Measurements from ENCODE around the gene UGT1A5.
"Not testable (repeated sequence)": the region's sequence is repeated elsewhere in the genome, so short reads cannot be mapped to it uniquely, and the experiment has no call there.

The UGT1A5 gene

DNA sequence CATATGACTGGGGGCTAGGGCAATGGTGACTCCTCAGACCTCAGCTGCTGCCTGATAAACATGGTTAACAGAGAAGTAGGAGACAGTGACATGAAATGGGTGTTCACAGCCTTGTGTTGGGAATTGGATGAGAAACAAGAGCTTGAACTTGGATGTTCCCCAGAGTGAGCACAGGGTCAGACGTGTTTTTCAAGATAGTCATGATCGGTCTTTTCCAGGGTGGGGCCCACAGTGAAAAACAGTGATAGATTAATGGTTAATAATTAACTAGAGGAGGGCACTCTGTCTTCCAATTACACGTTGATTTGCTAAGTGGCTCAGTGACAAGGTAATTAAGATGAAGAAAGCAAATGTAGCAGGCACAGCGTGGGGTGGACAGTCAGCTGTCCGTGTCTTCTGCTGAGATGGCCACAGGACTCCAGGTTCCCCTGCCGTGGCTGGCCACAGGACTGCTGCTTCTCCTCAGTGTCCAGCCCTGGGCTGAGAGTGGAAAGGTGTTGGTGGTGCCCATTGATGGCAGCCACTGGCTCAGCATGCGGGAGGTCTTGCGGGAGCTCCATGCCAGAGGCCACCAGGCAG, 16.1 kb downstream of the UGT1A5 start, which contains the start of gene UGT1A3:
TSS of gene UGT1A3 (plus strand) at position 320 of the 579 bp plus-strand sequence. CDS start at position 405, 85 bp downstream.
- Histone ChIP-seq H3K36me3 (ENCODE audit: insufficient read depth) (no peaks in the 10 kb centered on the region), H4K20me1 (ENCODE audit: insufficient read depth) (no peaks in the 10 kb centered on the region), H3K4me3 (IDR thresholded peaks at IDR 0.05; ENCODE audit: insufficient read depth, low read depth, low read length) (no peak within 1 kb of the TSS), H2AFZ (ENCODE audit: low read depth) (no peak within 1 kb of the TSS), H3K79me2 (ENCODE audit: insufficient read depth, low read depth) (no peaks in the 10 kb centered on the region), H3K4me2 (no peak within 1 kb of the TSS), H3K4me1 (ENCODE audit: low read depth, poor library complexity, severe bottlenecking) (no peaks in the 10 kb centered on the region), H3K27ac (no peak within 1 kb of the TSS), H3K27me3 (ENCODE audit: insufficient read depth, low read depth) (no peaks in the 10 kb centered on the region), H3K9ac (no peak within 1 kb of the TSS)
- TF ChIP-seq, protein P1, sequence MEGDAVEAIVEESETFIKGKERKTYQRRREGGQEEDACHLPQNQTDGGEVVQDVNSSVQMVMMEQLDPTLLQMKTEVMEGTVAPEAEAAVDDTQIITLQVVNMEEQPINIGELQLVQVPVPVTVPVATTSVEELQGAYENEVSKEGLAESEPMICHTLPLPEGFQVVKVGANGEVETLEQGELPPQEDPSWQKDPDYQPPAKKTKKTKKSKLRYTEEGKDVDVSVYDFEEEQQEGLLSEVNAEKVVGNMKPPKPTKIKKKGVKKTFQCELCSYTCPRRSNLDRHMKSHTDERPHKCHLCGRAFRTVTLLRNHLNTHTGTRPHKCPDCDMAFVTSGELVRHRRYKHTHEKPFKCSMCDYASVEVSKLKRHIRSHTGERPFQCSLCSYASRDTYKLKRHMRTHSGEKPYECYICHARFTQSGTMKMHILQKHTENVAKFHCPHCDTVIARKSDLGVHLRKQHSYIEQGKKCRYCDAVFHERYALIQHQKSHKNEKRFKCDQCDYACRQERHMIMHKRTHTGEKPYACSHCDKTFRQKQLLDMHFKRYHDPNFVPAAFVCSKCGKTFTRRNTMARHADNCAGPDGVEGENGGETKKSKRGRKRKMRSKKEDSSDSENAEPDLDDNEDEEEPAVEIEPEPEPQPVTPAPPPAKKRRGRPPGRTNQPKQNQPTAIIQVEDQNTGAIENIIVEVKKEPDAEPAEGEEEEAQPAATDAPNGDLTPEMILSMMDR (conservative IDR thresholded peaks at IDR 0.05; ENCODE audit: low read depth, low read length), result no peak

DNA sequence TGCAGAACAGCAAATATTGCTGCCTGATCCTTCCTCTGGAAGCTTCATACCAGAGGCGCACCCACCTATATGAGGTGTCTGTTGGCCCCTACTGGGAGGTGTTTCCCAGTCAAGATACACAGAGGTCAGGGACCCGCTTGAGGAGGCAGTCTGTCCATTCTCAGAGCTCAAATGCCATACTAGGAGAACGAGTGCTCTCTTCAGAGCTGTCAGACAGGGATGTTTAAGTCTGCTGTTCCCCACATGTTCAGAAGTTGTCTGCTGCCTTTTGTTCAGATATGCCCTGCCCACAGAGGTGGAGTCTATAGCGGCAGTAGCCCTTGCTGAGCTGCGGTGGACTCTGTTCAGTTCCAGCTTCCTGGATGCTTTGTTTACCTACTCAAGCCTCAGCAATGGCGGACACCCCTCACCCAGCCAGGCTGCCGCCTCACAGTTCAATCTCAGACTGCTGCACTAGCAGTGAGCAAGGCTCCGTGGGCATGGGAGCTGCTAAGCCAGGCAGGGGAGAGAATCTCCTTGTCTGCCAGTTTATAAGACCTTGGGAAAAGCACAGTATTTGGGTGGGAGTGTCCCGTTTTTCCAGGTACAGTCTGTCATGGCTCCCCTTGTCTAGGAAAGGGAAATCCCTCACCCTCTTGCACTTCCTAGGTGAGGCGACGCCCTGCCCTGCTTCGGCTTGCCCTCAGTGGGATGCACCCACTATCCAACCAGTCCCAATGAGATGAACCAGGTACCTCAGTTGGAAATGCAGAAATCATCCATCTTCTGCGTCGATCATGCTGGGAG, 24.4 kb downstream of the UGT1A5 start:
- H3K27ac ChIP-seq; H4K20me1 ChIP-seq (ENCODE audit: insufficient read depth); H2AFZ ChIP-seq (ENCODE audit: low read depth); H3K4me2 ChIP-seq; H3K4me3 ChIP-seq (IDR thresholded peaks at IDR 0.05; ENCODE audit: insufficient read depth, low read depth, low read length); H3K79me2 ChIP-seq (ENCODE audit: insufficient read depth, low read depth); H3K9ac ChIP-seq; H3K27me3 ChIP-seq (ENCODE audit: insufficient read depth, low read depth); H3K4me1 ChIP-seq (ENCODE audit: low read depth, poor library complexity, severe bottlenecking); H3K36me3 ChIP-seq (ENCODE audit: insufficient read depth): not testable (repeated sequence)

DNA sequence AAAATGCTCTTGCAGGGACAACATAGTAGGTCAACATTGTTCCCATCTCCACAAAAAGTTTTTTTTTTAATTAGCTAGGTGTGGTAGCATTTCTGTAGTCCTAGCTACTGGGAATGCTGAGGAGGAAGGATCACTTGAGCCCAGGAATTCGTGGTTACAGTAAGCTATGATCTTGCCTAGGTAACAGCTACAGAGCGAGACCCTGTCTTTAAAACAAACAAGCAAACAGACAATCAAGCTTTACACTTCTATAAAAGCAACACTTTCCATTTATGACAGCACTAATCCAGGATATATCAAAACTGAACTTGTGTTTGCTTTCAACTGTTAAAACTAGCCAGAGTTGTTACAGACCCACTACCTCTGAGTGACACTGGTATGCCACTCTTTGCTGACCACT, 28.2 kb downstream of the UGT1A5 start:
- Histone ChIP-seq H3K9ac (no peak overlapping the region), H3K4me2 (no peak overlapping the region), H3K27me3 (ENCODE audit: insufficient read depth, low read depth) (no peaks in the 10 kb centered on the region), H3K27ac (no peak overlapping the region), H3K79me2 (ENCODE audit: insufficient read depth, low read depth) (no peaks in the 10 kb centered on the region), H3K4me1 (ENCODE audit: low read depth, poor library complexity, severe bottlenecking) (no peaks in the 10 kb centered on the region), H3K4me3 (IDR thresholded peaks at IDR 0.05; ENCODE audit: insufficient read depth, low read depth, low read length) (no peak overlapping the region), H3K36me3 (ENCODE audit: insufficient read depth) (no peaks in the 10 kb centered on the region), H4K20me1 (ENCODE audit: insufficient read depth) (no peaks in the 10 kb centered on the region), H2AFZ (ENCODE audit: low read depth) (no peak overlapping the region)
- TF ChIP-seq, protein P1 (conservative IDR thresholded peaks at IDR 0.05; ENCODE audit: low read depth, low read length), result no peak

GRCh38 chr2:233743464-233744259, 31.0 kb downstream of the UGT1A5 start:
- no peak overlapping the region for H2AFZ ChIP-seq (ENCODE audit: low read depth)
- H4K20me1 ChIP-seq (ENCODE audit: insufficient read depth), result no peaks in the 10 kb centered on the region
- H3K27ac ChIP-seq, result no peak overlapping the region
- no peaks in the 10 kb centered on the region for H3K4me1 ChIP-seq (ENCODE audit: low read depth, poor library complexity, severe bottlenecking)
- no peaks in the 10 kb centered on the region for H3K27me3 ChIP-seq (ENCODE audit: insufficient read depth, low read depth)
- no peak overlapping the region for H3K9ac ChIP-seq
- no peak overlapping the region for H3K4me3 ChIP-seq (IDR thresholded peaks at IDR 0.05; ENCODE audit: insufficient read depth, low read depth, low read length)
- no peak overlapping the region for H3K4me2 ChIP-seq
- no peaks in the 10 kb centered on the region for H3K79me2 ChIP-seq (ENCODE audit: insufficient read depth, low read depth)
- TF ChIP-seq, protein P1 (conservative IDR thresholded peaks at IDR 0.05; ENCODE audit: low read depth, low read length), result no peak
- no peaks in the 10 kb centered on the region for H3K36me3 ChIP-seq (ENCODE audit: insufficient read depth)

Data from KMS-11 (cell line).